Breast epithelium (tissue), 4 donors: Measurements from ENCODE around the gene PTPRM. TPM values are rescaled to one million over a fixed set of nuclear protein-coding genes. Genes with fewer than 3 reads are reported as not detected.

ENCODE experiments used
- DNase-seq, 2 donors: peaks; one replicate each; pipeline ENCODE4 v3.0.0-alpha.2; 2019; ENCODE audit warnings: low spot score in 2 of 2
- H3K27ac ChIP-seq, 2 donors: fragments of 200-600 bp; sonication (generic) in 1 of 2; one replicate each; pipeline ENCODE4 v1.5.1; 2016 to 2019; ENCODE audit warnings: mild to moderate bottlenecking in 1 of 2
- H3K27me3 ChIP-seq, 2 donors: fragments of 200-600 bp; sonication (generic) in 1 of 2; one replicate each; pipeline versions ENCODE4 v1.5.1 to v1.6.0; 2017 to 2019; ENCODE audit warnings: control low read depth in 1 of 2, mild to moderate bottlenecking in 1 of 2
- H3K36me3 ChIP-seq: fragments of 200-600 bp; one replicate; pipeline ENCODE4 v1.5.1; 2019
- H3K4me1 ChIP-seq, 2 donors: fragments of 200-600 bp; sonication (generic); one replicate each; pipeline ENCODE4 v1.5.1; 2016 to 2019; ENCODE audit warnings: control low read depth in 1 of 2
- H3K4me3 ChIP-seq, 3 donors: fragments of 200-600 bp; sonication (generic); 1 replicate in 2 of 3; 2 replicates in 1 of 3; pipeline ENCODE4 v1.5.1; 2016 to 2019; ENCODE audit warnings: mild to moderate bottlenecking in 3 of 3, moderate library complexity in 2 of 3
- H3K9me3 ChIP-seq, 2 donors: fragments of 200-600 bp; sonication (generic) in 1 of 2; one replicate each; pipeline ENCODE4 v1.5.1; 2016 to 2019; ENCODE audit warnings: control low read depth in 1 of 2
- CTCF ChIP-seq, 3 donors: fragments of 450-650 bp; IDR thresholded peaks; one replicate each; pipeline ENCODE4 v1.5.1; 2016 to 2017; ENCODE audit warnings: antibody characterized with exemption in 3 of 3, mild to moderate bottlenecking in 3 of 3, moderate library complexity in 3 of 3
- POLR2A ChIP-seq: fragments of 450-650 bp; IDR thresholded peaks from one replicate; pipeline ENCODE4 v1.6.1; 2016; ENCODE audit warnings: antibody characterized with exemption, mild to moderate bottlenecking, moderate library complexity
- POLR2AphosphoS5 ChIP-seq, 3 donors: sonication (generic); formaldehyde crosslinking; IDR thresholded peaks; one replicate each; pipeline ENCODE4 v1.6.1; 2017; ENCODE audit warnings: antibody characterized with exemption in 3 of 3
- intact Hi-C: fragments of 100-400 bp; cut with DNase I; formaldehyde crosslinking; loops from one replicate; pipeline ENCODE4 v1.15.1; 2023; ENCODE audit warnings: low total_unique reads
- total RNA-seq, 3 donors: library from RNA; depleted of rRNA; stranded (reverse); fragments of >200 nt; gene quantifications; one replicate each; pipeline ENCODE4 v1.1.0, GENCODE V29; 2016

PTPRM gene
- total RNA-seq, 3 donors from 2014 or later = 41.7 to 181 (median 140) TPM

- Histone ChIP-seq H3K4me1 (peaks cover 0 to 3% of the 10 kb centered on the region in 2 donors), H3K4me3 (no peak overlapping the region), H3K9me3 (no peaks in the 10 kb centered on the region), H3K27me3 (no peaks in the 10 kb centered on the region), H3K27ac (no peak overlapping the region), H3K36me3 (no peaks in the 10 kb centered on the region)
- DNase-seq = no peak
- intact Hi-C loops = no loop called here
- no peak for TF ChIP-seq CTCF (IDR thresholded peaks at IDR 0.05)
- no peak for TF ChIP-seq POLR2AphosphoS5 (IDR thresholded peaks at IDR 0.05)
- TF ChIP-seq POLR2A = no peak
Observed at GRCh38 chr18:7725897-7726296, 158.8 kb downstream of the PTPRM start.

GRCh38 chr18:7726522-7726921 lies 159.4 kb downstream of the PTPRM start:
- intact Hi-C loops = no loop called here
- Histone ChIP-seq H3K4me3 (no peak overlapping the region), H3K27me3 (no peaks in the 10 kb centered on the region), H3K9me3 (no peaks in the 10 kb centered on the region), H3K4me1 (peaks cover 0 to 3% of the 10 kb centered on the region in 2 donors), H3K27ac (no peak overlapping the region), H3K36me3 (no peaks in the 10 kb centered on the region)
- DNase-seq = no peak
- TF ChIP-seq POLR2AphosphoS5 (IDR thresholded peaks at IDR 0.05) = no peak
- TF ChIP-seq CTCF (IDR thresholded peaks at IDR 0.05) = no peak
- TF ChIP-seq POLR2A = no peak

- Histone ChIP-seq H3K9me3 (no peaks in the 10 kb centered on the region), H3K4me1 (peaks cover 0 to 3% of the 10 kb centered on the region in 2 donors), H3K4me3 (no peak overlapping the region), H3K27ac (no peak overlapping the region), H3K36me3 (no peaks in the 10 kb centered on the region), H3K27me3 (no peaks in the 10 kb centered on the region)
- DNase-seq = no peak
- intact Hi-C loops = no loop called here
- TF ChIP-seq POLR2AphosphoS5 (IDR thresholded peaks at IDR 0.05) (no peak), CTCF (IDR thresholded peaks at IDR 0.05) (no peak), POLR2A (no peak)
Observed at GRCh38 chr18:7727361-7728076, 160.4 kb downstream of the PTPRM start.

- no peak for DNase-seq
- no peaks in the 10 kb centered on the region for H3K36me3 ChIP-seq
- H3K4me3 ChIP-seq = no peak overlapping the region
- no peak for TF ChIP-seq POLR2AphosphoS5 (IDR thresholded peaks at IDR 0.05)
- TF ChIP-seq CTCF (IDR thresholded peaks at IDR 0.05) = no peak
- no peak for TF ChIP-seq POLR2A
- H3K27me3 ChIP-seq = no peaks in the 10 kb centered on the region
- H3K9me3 ChIP-seq = no peaks in the 10 kb centered on the region
- intact Hi-C loops = no loop called here
- no peak overlapping the region for H3K27ac ChIP-seq
- peaks cover 0 to 3% of the 10 kb centered on the region in 2 donors for H3K4me1 ChIP-seq
Observed at GRCh38 chr18:7728297-7728696, 161.2 kb downstream of the PTPRM start.

- H3K27me3 ChIP-seq = no peaks in the 10 kb centered on the region
- no peaks in the 10 kb centered on the region for H3K9me3 ChIP-seq
- no peaks in the 10 kb centered on the region for H3K36me3 ChIP-seq
- TF ChIP-seq CTCF (IDR thresholded peaks at IDR 0.05) (no peak), POLR2AphosphoS5 (IDR thresholded peaks at IDR 0.05) (no peak), POLR2A (no peak)
- peaks cover 0 to 3% of the 10 kb centered on the region in 2 donors for H3K4me1 ChIP-seq
- intact Hi-C loops = no loop called here
- H3K27ac ChIP-seq = no peak overlapping the region
- no peak for DNase-seq
- no peak overlapping the region for H3K4me3 ChIP-seq
Observed at GRCh38 chr18:7729868-7730267, 162.8 kb downstream of the PTPRM start.
